HL-60 (cell line): ENCODE results near the gene LRRC15.

Experiments used
- DNase-seq, 2 experiments: peaks; one replicate each; pipeline ENCODE4 v3.0.0-alpha.2; 2010 to 2020; ENCODE audit warnings: low read depth in 1 of 2, low spot score in 1 of 2
- H3K27ac ChIP-seq: fragments of 250-450 bp; sonication (Bioruptor Pico); replicated peaks from 2 replicates; pipeline ENCODE4 v1.5.1; 2020; ENCODE audit warnings: mild to moderate bottlenecking, moderate library complexity
- H3K27me3 ChIP-seq: fragments of 250-450 bp; sonication (Bioruptor Pico); 2 replicates; pipeline ENCODE4 v1.5.1; 2021; ENCODE audit warnings: mild to moderate bottlenecking, moderate library complexity; ENCODE audit not compliant: insufficient read depth, poor library complexity, severe bottlenecking
- H3K4me3 ChIP-seq: replicated peaks from 2 replicates; pipeline ENCODE4 v1.5.1; 2011; ENCODE audit warnings: mild to moderate bottlenecking, control low read depth, low read length; ENCODE audit not compliant: insufficient read depth
- CTCF ChIP-seq: IDR thresholded peaks from one replicate; pipeline ENCODE4 v1.5.1; 2011; ENCODE audit warnings: low read length, control low read depth, inconsistent platforms; ENCODE audit not compliant: insufficient read depth
- GABPA ChIP-seq: IDR thresholded peaks from 2 replicates; pipeline ENCODE4 v1.6.1; 2012; ENCODE audit warnings: low read depth
- POLR2AphosphoS5 ChIP-seq: IDR thresholded peaks from 2 replicates; pipeline ENCODE4 v1.6.1; 2012; ENCODE audit warnings: low read depth
- REST ChIP-seq: IDR thresholded peaks from 2 replicates; pipeline ENCODE4 v1.6.1; 2012; ENCODE audit warnings: low read depth; ENCODE audit not compliant: insufficient replicate concordance
- SPI1 ChIP-seq: IDR thresholded peaks from 2 replicates; pipeline ENCODE4 v1.6.1; 2012; ENCODE audit warnings: low read depth, mild to moderate bottlenecking, borderline replicate concordance

The LRRC15 gene

GRCh38 chr3:194333212-194333980, 36.1 kb downstream of the LRRC15 start:
- H3K4me3 ChIP-seq: peak overlapping the region; percentile 37
- peak in 1 of 2 experiments; percentile 86 for DNase-seq
- no peak overlapping the region for H3K27ac ChIP-seq
- TF ChIP-seq CTCF (peak; percentile 80), GABPA (no peak), SPI1 (no peak)
- H3K27me3 ChIP-seq: peaks cover 24% of the 10 kb centered on the region

GRCh38 chr3:194332858-194333211, 36.7 kb downstream of the LRRC15 start:
- H3K27ac ChIP-seq: no peak overlapping the region
- H3K4me3 ChIP-seq: no peak overlapping the region
- no peak for TF ChIP-seq POLR2AphosphoS5
- TF ChIP-seq REST: no peak
- no peak for TF ChIP-seq GABPA
- TF ChIP-seq CTCF: no peak
- TF ChIP-seq SPI1: no peak
- DNase-seq: no peak
- H3K27me3 ChIP-seq: peaks cover 20% of the 10 kb centered on the region

GRCh38 chr3:194330579-194330978, 39.0 kb downstream of the LRRC15 start:
- H3K4me3 ChIP-seq: no peak overlapping the region
- H3K27ac ChIP-seq: no peak overlapping the region
- TF ChIP-seq CTCF (no peak), SPI1 (no peak), POLR2AphosphoS5 (no peak), GABPA (no peak), REST (no peak)
- DNase-seq: no peak
- peaks cover 17% of the 10 kb centered on the region for H3K27me3 ChIP-seq

- no peak overlapping the region for H3K27ac ChIP-seq
- H3K4me3 ChIP-seq: no peak overlapping the region
- DNase-seq: no peak
- H3K27me3 ChIP-seq: peaks cover 17% of the 10 kb centered on the region
- TF ChIP-seq POLR2AphosphoS5 (no peak), REST (no peak), CTCF (no peak), SPI1 (no peak), GABPA (no peak)
These were observed 39.4 kb downstream of the LRRC15 start for GRCh38 chr3:194330160-194330559.
